Right lobe of liver (tissue), 6 donors: ENCODE results near the gene MAGI1. TPM values are rescaled to one million over a fixed set of nuclear protein-coding genes. Genes with fewer than 3 reads are reported as not detected.

ENCODE experiments used
- ATAC-seq, 4 donors: fragments of 200-7000 bp; cut with Tn5 transposase; one replicate each; pipeline ENCODE4 v1.9.1; 2020; ENCODE audit warnings: mild to moderate bottlenecking in 4 of 4, moderate library complexity in 4 of 4
- DNase-seq, 3 donors: peaks; one replicate each; pipeline ENCODE4 v3.0.0-alpha.2; 2020
- H3K27ac ChIP-seq, 3 donors: fragments of 200-600 bp; one replicate each; pipeline ENCODE4 v1.8.0; 2022
- H3K27me3 ChIP-seq, 2 donors: fragments of 200-600 bp; one replicate each; pipeline ENCODE4 v1.8.0; 2022
- H3K36me3 ChIP-seq, 4 donors: fragments of 200-600 bp; sonication (generic) in 1 of 4; one replicate each; pipeline versions ENCODE4 v1.5.1 to v1.8.0; 2017 to 2022; ENCODE audit warnings: control low read depth in 1 of 4
- H3K4me1 ChIP-seq, 4 donors: fragments of 200-600 bp; sonication (generic) in 1 of 4; one replicate each; pipeline versions ENCODE4 v1.5.1 to v1.8.0; 2017 to 2022; ENCODE audit warnings: control low read depth in 1 of 4
- H3K4me3 ChIP-seq, 3 donors: fragments of 200-600 bp; one replicate each; pipeline ENCODE4 v1.8.0; 2022
- H3K9me3 ChIP-seq, 4 donors: fragments of 200-600 bp; sonication (generic) in 1 of 4; one replicate each; pipeline versions ENCODE4 v1.5.1 to v1.8.0; 2017 to 2022; ENCODE audit warnings: control low read depth in 1 of 4
- CTCF ChIP-seq, 4 donors: fragments of 200-600 bp in 3 of 4; fragments of 450-650 bp in 1 of 4; IDR thresholded peaks; one replicate each; pipeline versions ENCODE4 v1.5.1 to v1.8.0; 2016 to 2022; ENCODE audit warnings: antibody characterized with exemption in 4 of 4, mild to moderate bottlenecking in 2 of 4
- POLR2A ChIP-seq: fragments of 450-650 bp; IDR thresholded peaks from one replicate; pipeline ENCODE4 v1.6.1; 2017; ENCODE audit warnings: antibody characterized with exemption, mild to moderate bottlenecking
- WGBS: methylation state at CpG from one replicate; pipeline ENCODE4 v1.1.6; 2018; ENCODE audit warnings: low coverage, low lambda C conversion rate; ENCODE audit not compliant: insufficient coverage; ENCODE audit errors: missing lambda C conversion rate; 5-methylcytosine and 5-hydroxymethylcytosine counted together
- intact Hi-C, 2 donors: fragments of 100-400 bp; cut with DNase I; formaldehyde crosslinking; loops; one replicate each; pipeline versions ENCODE4 v1.11.2 to v1.14.1; 2022
- total RNA-seq, 6 experiments: library from RNA; depleted of rRNA in 2 of 6; stranded (reverse); fragments of >200 nt in 2 of 6; fragmentation: NEBNext Ultra II Directional in 3 of 6; extraction: Animal tissue kit (Norgen Biotek cat#: 25700) in 3 of 6; gene quantifications; one replicate each; pipeline versions ENCODE4 v1.1.0 to v1.2.4, GENCODE V29; 2016 to 2023
- donor health status: DM: no; HTN: yes; CAD: no.
- donor health status: DM: no; HTN: no; CAD: no.
- donor health status: DM: no; HTN: no; CAD: no.
- donor health status: DM: no; HTN: yes; CAD: no.
- donor health status: DM: no; HTN: yes; CAD: no.

The MAGI1 gene
- total RNA-seq, 6 experiments from 2014 or later, result 22.6 to 37.7 (median 26.9) TPM

DNA sequence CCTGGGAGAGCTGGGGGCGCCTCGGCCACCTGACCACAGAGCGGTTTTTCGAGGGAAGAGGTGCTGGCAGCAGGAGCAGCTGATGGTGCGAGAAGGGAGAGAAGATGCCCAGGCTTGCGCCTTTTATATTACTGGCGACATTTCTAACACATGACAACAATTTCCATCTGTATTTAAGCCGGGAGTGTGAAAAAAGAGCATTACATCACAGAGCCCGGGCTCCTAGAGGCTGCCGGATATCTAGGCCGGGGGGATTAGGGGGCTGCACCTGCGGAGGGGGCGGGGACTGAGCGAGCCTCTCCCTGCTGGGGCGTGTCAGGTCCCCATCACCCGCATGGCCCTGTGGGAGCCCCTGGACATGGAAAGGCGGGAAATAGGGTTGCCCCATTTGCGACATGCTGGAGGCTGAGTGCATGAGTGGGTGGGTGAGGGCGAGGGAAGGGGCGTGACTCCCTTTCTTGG is 440.7 kb downstream of the MAGI1 start:
- Histone ChIP-seq H3K36me3 (no peaks in the 10 kb centered on the region), H3K9me3 (no peaks in the 10 kb centered on the region), H3K27me3 (no peaks in the 10 kb centered on the region), H3K4me1 (no peaks in the 10 kb centered on the region), H3K27ac (no peak overlapping the region), H3K4me3 (no peak overlapping the region)
- no peak for DNase-seq
- 37% methylated on average over 10 of the region's 20 CpGs for WGBS
- peak in 1 of 4 donors; percentile 22 for ATAC-seq
- TF ChIP-seq CTCF (IDR thresholded peaks at IDR 0.05) (no peak), POLR2A (no peak)
- intact Hi-C loops, result no loop called here

- DNase-seq (no peak), ATAC-seq (peak in 3 of 4 donors; percentile 31 to 38 (median 38))
- 43% methylated on average over 29 of the region's 34 CpGs for WGBS
- intact Hi-C loops, result no loop called here
- H3K27ac ChIP-seq, result no peak overlapping the region
- H3K4me3 ChIP-seq, result no peak overlapping the region
- H3K36me3 ChIP-seq, result no peaks in the 10 kb centered on the region
- H3K27me3 ChIP-seq, result no peaks in the 10 kb centered on the region
- no peaks in the 10 kb centered on the region for H3K4me1 ChIP-seq
- H3K9me3 ChIP-seq, result no peaks in the 10 kb centered on the region
- TF ChIP-seq POLR2A (no peak), CTCF (IDR thresholded peaks at IDR 0.05) (no peak)
These were observed 441.3 kb downstream of the MAGI1 start for GRCh38 chr3:65597226-65597951.

GRCh38 chr3:65596571-65597225 is 442.0 kb downstream of the MAGI1 start:
- no peak for DNase-seq
- Histone ChIP-seq H3K36me3 (no peaks in the 10 kb centered on the region), H3K27ac (no peak overlapping the region), H3K27me3 (no peaks in the 10 kb centered on the region), H3K4me1 (no peaks in the 10 kb centered on the region), H3K4me3 (no peak overlapping the region), H3K9me3 (no peaks in the 10 kb centered on the region)
- no peak for TF ChIP-seq CTCF (IDR thresholded peaks at IDR 0.05)
- no peak for TF ChIP-seq POLR2A
- WGBS, result 47% methylated on average over 12 of the region's 13 CpGs
- intact Hi-C loops, result no loop called here
- ATAC-seq, result peak in 1 of 4 donors; percentile 7

DNA sequence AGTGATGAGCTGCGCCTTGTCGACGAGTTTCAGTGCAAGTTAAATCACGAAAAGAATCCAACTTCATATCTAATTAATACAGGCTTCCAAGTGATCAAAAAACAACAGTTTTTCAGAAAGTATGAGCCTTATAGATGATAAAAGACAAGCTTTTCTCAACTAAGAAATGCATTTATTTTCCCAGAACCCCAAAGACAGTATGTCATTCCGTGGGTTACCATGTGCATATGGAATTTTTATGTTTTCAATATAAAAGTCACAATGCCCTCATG is 442.8 kb downstream of the MAGI1 start:
- no peak overlapping the region for H3K27ac ChIP-seq
- no peaks in the 10 kb centered on the region for H3K9me3 ChIP-seq
- TF ChIP-seq CTCF (IDR thresholded peaks at IDR 0.05) (no peak), POLR2A (no peak)
- H3K36me3 ChIP-seq, result no peaks in the 10 kb centered on the region
- DNase-seq (no peak), ATAC-seq (no peak)
- intact Hi-C loops, result no loop called here
- H3K4me1 ChIP-seq, result no peaks in the 10 kb centered on the region
- no peak overlapping the region for H3K4me3 ChIP-seq
- WGBS, result 71% methylated on average over 5 of the region's 5 CpGs
- H3K27me3 ChIP-seq, result no peaks in the 10 kb centered on the region
